Measurements from ENCODE around the gene RHOJ.

The RHOJ gene

GRCh38 chr14:63209160-63209559, 4.9 kb downstream of the RHOJ start:
- no peak for DNase-seq

GRCh38 chr14:63210812-63211211, 6.6 kb downstream of the RHOJ start:
- DNase-seq = no peak

- DNase-seq = no peak
These were observed 8.0 kb downstream of the RHOJ start for GRCh38 chr14:63212209-63212608.

- DNase-seq = no peak
These were observed 8.7 kb downstream of the RHOJ start for GRCh38 chr14:63212776-63213500.

- DNase-seq = no peak
These were observed 10.4 kb downstream of the RHOJ start for GRCh38 chr14:63214417-63215196.

GRCh38 chr14:63220526-63220925, 16.3 kb downstream of the RHOJ start:
- no peak for DNase-seq

- DNase-seq = no peak
These were observed 19.4 kb downstream of the RHOJ start for GRCh38 chr14:63223596-63223995.

- DNase-seq = no peak
These were observed 20.0 kb downstream of the RHOJ start for GRCh38 chr14:63224196-63224595.

- no peak for DNase-seq
These were observed 24.0 kb downstream of the RHOJ start for GRCh38 chr14:63228217-63228616.

GRCh38 chr14:63229330-63230059, 25.3 kb downstream of the RHOJ start:
- DNase-seq = no peak

- no peak for DNase-seq
These were observed 27.5 kb downstream of the RHOJ start for GRCh38 chr14:63231766-63232165.

- DNase-seq = no peak
These were observed 33.5 kb downstream of the RHOJ start for GRCh38 chr14:63237791-63238190.

GRCh38 chr14:63240221-63240620, 36.0 kb downstream of the RHOJ start:
- no peak for DNase-seq

GRCh38 chr14:63241096-63241495, 36.9 kb downstream of the RHOJ start:
- DNase-seq = no peak

- no peak for DNase-seq
These were observed 39.4 kb downstream of the RHOJ start for GRCh38 chr14:63243646-63244045.

GRCh38 chr14:63245893-63246292, 41.6 kb downstream of the RHOJ start:
- no peak for DNase-seq

GRCh38 chr14:63248211-63248610, 44.0 kb downstream of the RHOJ start:
- no peak for DNase-seq

GRCh38 chr14:63249092-63249491, 44.8 kb downstream of the RHOJ start:
- DNase-seq = peak; percentile 28

- no peak for DNase-seq
These were observed 53.1 kb downstream of the RHOJ start for GRCh38 chr14:63257299-63257698.

- no peak for DNase-seq
These were observed 58.2 kb downstream of the RHOJ start for GRCh38 chr14:63262446-63262845.

GRCh38 chr14:63266106-63266505, 61.9 kb downstream of the RHOJ start:
- no peak for DNase-seq

GRCh38 chr14:63267171-63267570, 62.9 kb downstream of the RHOJ start:
- no peak for DNase-seq

GRCh38 chr14:63268771-63269170, 64.5 kb downstream of the RHOJ start:
- no peak for DNase-seq

Measured in femur (tissue), 1 donor.